Measurements from ENCODE around the gene NTM. TPM values are rescaled to one million over a fixed set of nuclear protein-coding genes. Genes with fewer than 3 reads are reported as not detected.

Gene NTM
- total and polyA plus RNA-seq, 2 of the 8 experiments (the other 6 are each of a cell fraction or from before 2014, with no cell fraction given), result 13.4 to 20.0 TPM

DNA sequence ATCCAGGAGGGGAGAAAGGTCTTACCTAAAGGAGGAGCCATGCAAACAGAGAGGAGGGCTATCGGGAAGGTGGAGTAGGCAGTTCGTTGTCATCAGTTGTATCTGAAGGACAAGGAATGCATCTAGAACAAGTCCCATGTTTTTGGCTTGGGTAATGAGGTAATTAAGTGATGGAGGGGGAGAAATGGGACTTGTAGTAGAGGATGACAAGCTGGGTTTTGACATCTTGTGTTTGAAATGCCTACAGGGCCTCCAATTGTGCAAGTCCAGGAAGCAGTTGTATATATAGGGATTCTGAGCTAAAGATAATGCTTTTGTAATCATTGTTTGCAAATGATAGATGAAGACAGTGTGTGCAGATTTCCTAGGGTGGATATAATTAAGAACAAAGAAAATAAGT, 622.8 kb downstream of the NTM start:
- no peak for FAIRE-seq
- Histone ChIP-seq H3K27ac (ENCODE audit: low read depth, low read length) (no peak overlapping the region), H3K4me1 (replicated peaks in 1 of 4; ENCODE audit: control insufficient read depth in 3 of 4, insufficient read depth in 4 of 4, low read length in 3 of 4) (0 out of 7 replicates have a peak, but pooled peaks cover 0 to 2% (median 0%) of the 10 kb centered on the region in 4 experiments), H2BK120ac (replicated peaks; ENCODE audit: low read depth, low read length) (no peak overlapping the region), H4K91ac (replicated peaks; ENCODE audit: insufficient read length, low read length) (no peak overlapping the region), H3K23me2 (ENCODE audit: low read depth, low read length) (no peaks in the 10 kb centered on the region; the same call in 1 of the 2 replicates), H3K79me2 (ENCODE audit: control insufficient read depth in 1 of 2, insufficient read depth in 2 of 2, low read length in 2 of 2) (no peaks in the 10 kb centered on the region), H3K18ac (ENCODE audit: extremely low read depth, low read length) (no peak overlapping the region), H3K23ac (ENCODE audit: insufficient read length) (no peak overlapping the region), H2BK20ac (ENCODE audit: low read length) (no peak overlapping the region), H2AK5ac (ENCODE audit: low read depth, low read length) (no peak overlapping the region), H2AFZ (ENCODE audit: low read length) (no peak overlapping the region), H3K4me3 (ENCODE audit: extremely low read depth in 1 of 4, insufficient read depth in 2 of 4, low read depth in 3 of 4, low read length in 4 of 4) (no peak overlapping the region), H3K9ac (replicated peaks in 1 of 4; ENCODE audit: extremely low read depth in 1 of 4, low read depth in 3 of 4, low read length in 3 of 4) (no peak overlapping the region), H4K8ac (ENCODE audit: extremely low read depth, insufficient read depth, low read length) (no peak overlapping the region), H3K27me3 (replicated peaks in 1 of 4; ENCODE audit: control insufficient read depth in 3 of 4, extremely low read depth in 1 of 4, insufficient read depth in 3 of 4, low read length in 3 of 4) (no peaks in the 10 kb centered on the region), H2BK5ac (ENCODE audit: low read depth, low read length) (no peak overlapping the region), H3K9me3 (ENCODE audit: insufficient read depth in 2 of 2, low read depth in 1 of 2, low read length in 1 of 2) (peaks cover 11 to 14% of the 10 kb centered on the region in 2 experiments; a peak in 3 of 4 replicates), H4K20me1 (replicated peaks in 1 of 2; ENCODE audit: control insufficient read depth in 1 of 2, insufficient read depth in 2 of 2, low read length in 2 of 2) (no peaks in the 10 kb centered on the region), H3K4me2 (ENCODE audit: insufficient read depth in 1 of 2, low read depth in 2 of 2, low read length in 2 of 2) (no peak overlapping the region), H3K14ac (ENCODE audit: insufficient read length) (no peak overlapping the region), H3K4ac (replicated peaks; ENCODE audit: insufficient read length, low read depth, low read length) (no peak overlapping the region), H3K79me1 (ENCODE audit: low read depth, low read length) (no peaks in the 10 kb centered on the region), H3K36me3 (ENCODE audit: control insufficient read depth in 2 of 4, insufficient read depth in 4 of 4, low read length in 3 of 4) (no peaks in the 10 kb centered on the region; a peak in 1 of 8 replicates), H2BK12ac (ENCODE audit: low read depth, low read length) (no peak overlapping the region), H4K5ac (ENCODE audit: insufficient read length, low read depth, low read length) (no peak overlapping the region), H2BK15ac (ENCODE audit: low read length) (no peak overlapping the region), H3K56ac (replicated peaks; ENCODE audit: insufficient read length, low read depth, low read length) (no peak overlapping the region)
- CTCF ChIA-PET (ENCODE audit: partially characterized antibody), result no interaction called here
- DNase-seq (ENCODE audit: low read depth in 1 of 2, low spot score in 2 of 2), result no peak
- TF ChIP-seq MAFK (IDR thresholded peaks at IDR 0.05; ENCODE audit: low read depth, low read length) (no peak), JUND (IDR thresholded peaks at IDR 0.05; ENCODE audit: low read length) (no peak), BRCA1 (IDR thresholded peaks at IDR 0.05; ENCODE audit: low read depth, low read length) (no peak), ASH2L (IDR thresholded peaks at IDR 0.05; ENCODE audit: low read length) (no peak), CREB1 (IDR thresholded peaks at IDR 0.05) (no peak), NRF1 (IDR thresholded peaks at IDR 0.05; ENCODE audit: low read depth, low read length) (no peak), TAF1 (IDR thresholded peaks at IDR 0.05; ENCODE audit: low read depth, low read length) (no peak), NANOG (IDR thresholded peaks at IDR 0.05; ENCODE audit: insufficient read depth, low read depth, low read length, poor library complexity, severe bottlenecking) (no peak), KDM1A (IDR thresholded peaks at IDR 0.05; ENCODE audit: borderline replicate concordance, low read length) (no peak), SIX5 (IDR thresholded peaks at IDR 0.05; ENCODE audit: low read depth, low read length) (no peak), TBP (IDR thresholded peaks at IDR 0.05; ENCODE audit: low read depth, low read length) (no peak), SAP30 (IDR thresholded peaks at IDR 0.05; ENCODE audit: insufficient read depth, insufficient replicate concordance, low read length) (no peak), CBX5 (IDR thresholded peaks at IDR 0.05; ENCODE audit: low read depth, low read length) (no peak)
- TF ChIP-seq, protein P1, sequence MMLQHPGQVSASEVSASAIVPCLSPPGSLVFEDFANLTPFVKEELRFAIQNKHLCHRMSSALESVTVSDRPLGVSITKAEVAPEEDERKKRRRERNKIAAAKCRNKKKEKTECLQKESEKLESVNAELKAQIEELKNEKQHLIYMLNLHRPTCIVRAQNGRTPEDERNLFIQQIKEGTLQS (IDR thresholded peaks at IDR 0.05; ENCODE audit: insufficient read depth, low read depth, low read length), result no peak
- POLR2A ChIA-PET (ENCODE audit: partially characterized antibody), result no interaction called here
- WGBS, 2 experiments (ENCODE audit: extremely low coverage in 1 of 2, insufficient coverage in 1 of 2, insufficient read length in 1 of 2, insufficient replicate concordance in 2 of 2, low coverage in 1 of 2, low lambda C conversion rate in 2 of 2, missing lambda C conversion rate in 1 of 2), result 85% methylated on average over 2 of the region's 2 CpGs; no CpG with 5 or more reads in 1 of the 2 experiments
